Measurements from ENCODE around the gene PLSCR4. TPM values are rescaled to one million over a fixed set of nuclear protein-coding genes. Genes with fewer than 3 reads are reported as not detected.
A peak's percentile ranks its signal among the peaks of the same experiment; 100 is the strongest.

Gene PLSCR4
- total RNA-seq, 1 donor from 2014 or later = 1.0 TPM

DNA sequence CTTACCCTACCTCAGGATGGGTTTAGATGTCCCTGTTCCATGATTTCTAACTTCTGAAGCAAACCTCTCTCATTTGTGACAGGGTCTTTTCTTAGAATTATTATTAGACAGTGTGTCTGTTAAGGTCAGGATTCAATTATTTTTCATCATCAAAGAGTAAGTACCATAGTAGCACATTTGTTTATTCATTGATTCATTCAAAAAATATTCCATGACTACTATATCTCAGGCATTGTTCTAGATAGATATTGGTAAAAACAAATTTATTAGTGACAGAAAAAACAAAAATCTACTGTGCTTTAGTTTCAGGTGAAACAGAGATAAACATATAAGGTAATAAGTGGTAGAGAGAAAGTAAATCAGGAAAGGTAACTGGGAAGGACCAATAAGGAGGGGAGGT, 86.4 kb downstream of the PLSCR4 start:
- Histone ChIP-seq H3K4me3 (no peak overlapping the region), H2AFZ (replicated peaks) (no peak overlapping the region), H3K4me2 (no peak overlapping the region), H4K20me1 (ENCODE audit: low read depth) (no peaks in the 10 kb centered on the region), H3K9ac (no peak overlapping the region), H3K4me1 (peaks cover 4% of the 10 kb centered on the region), H3K9me3 (ENCODE audit: low read depth) (no peaks in the 10 kb centered on the region), H3K79me2 (ENCODE audit: low read depth) (no peaks in the 10 kb centered on the region), H3K27me3 (peaks cover 24% of the 10 kb centered on the region), H3K36me3 (no peaks in the 10 kb centered on the region), H3K27ac (no peak overlapping the region), H3F3A (ENCODE audit: low read depth) (peaks cover 17% of the 10 kb centered on the region)
- TF ChIP-seq, protein P1, sequence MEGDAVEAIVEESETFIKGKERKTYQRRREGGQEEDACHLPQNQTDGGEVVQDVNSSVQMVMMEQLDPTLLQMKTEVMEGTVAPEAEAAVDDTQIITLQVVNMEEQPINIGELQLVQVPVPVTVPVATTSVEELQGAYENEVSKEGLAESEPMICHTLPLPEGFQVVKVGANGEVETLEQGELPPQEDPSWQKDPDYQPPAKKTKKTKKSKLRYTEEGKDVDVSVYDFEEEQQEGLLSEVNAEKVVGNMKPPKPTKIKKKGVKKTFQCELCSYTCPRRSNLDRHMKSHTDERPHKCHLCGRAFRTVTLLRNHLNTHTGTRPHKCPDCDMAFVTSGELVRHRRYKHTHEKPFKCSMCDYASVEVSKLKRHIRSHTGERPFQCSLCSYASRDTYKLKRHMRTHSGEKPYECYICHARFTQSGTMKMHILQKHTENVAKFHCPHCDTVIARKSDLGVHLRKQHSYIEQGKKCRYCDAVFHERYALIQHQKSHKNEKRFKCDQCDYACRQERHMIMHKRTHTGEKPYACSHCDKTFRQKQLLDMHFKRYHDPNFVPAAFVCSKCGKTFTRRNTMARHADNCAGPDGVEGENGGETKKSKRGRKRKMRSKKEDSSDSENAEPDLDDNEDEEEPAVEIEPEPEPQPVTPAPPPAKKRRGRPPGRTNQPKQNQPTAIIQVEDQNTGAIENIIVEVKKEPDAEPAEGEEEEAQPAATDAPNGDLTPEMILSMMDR (IDR thresholded peaks at IDR 0.05) = no peak
- no peak for TF ChIP-seq EZH2 (IDR thresholded peaks at IDR 0.05)
- no peak for TF ChIP-seq EZH2phosphoT487 (IDR thresholded peaks at IDR 0.05)
- H3K9me3 Mint-ChIP-seq = no peaks in the 10 kb centered on the region
- peaks cover 5% of the 10 kb centered on the region for H3K4me1 Mint-ChIP-seq
- no peak overlapping the region for H3K27ac Mint-ChIP-seq
- no peak overlapping the region for H3K4me3 Mint-ChIP-seq
- H3K27me3 Mint-ChIP-seq (ENCODE audit: insufficient read depth, low read depth) = peaks cover 2% of the 10 kb centered on the region
- H3K36me3 Mint-ChIP-seq = no peaks in the 10 kb centered on the region
- no peak for DNase-seq (ENCODE audit: low spot score)

DNA sequence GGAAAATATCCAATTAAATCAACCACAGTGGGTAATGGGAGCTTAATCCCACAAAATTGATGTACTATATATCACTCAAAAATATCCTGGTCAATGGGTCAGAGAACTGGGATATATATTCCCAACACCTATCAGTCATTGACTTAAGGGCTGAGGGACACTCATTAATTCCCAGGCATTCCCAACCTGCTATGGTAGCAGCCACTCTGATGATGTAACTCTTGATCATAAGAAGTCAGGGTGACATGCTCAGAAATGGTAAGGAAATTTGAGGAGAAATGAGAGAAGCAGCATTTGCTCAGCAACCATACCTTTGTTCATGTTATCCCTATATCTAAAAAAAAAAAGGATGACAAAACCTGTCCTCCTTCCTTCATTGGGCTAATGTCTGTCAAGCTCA, 86.8 kb downstream of the PLSCR4 start:
- H3K4me2 ChIP-seq = no peak overlapping the region
- peaks cover 17% of the 10 kb centered on the region for H3F3A ChIP-seq (ENCODE audit: low read depth)
- no peak overlapping the region for H3K4me3 ChIP-seq
- H3K27me3 ChIP-seq = peaks cover 24% of the 10 kb centered on the region
- peaks cover 7% of the 10 kb centered on the region for H3K4me1 Mint-ChIP-seq
- no peak overlapping the region for H2AFZ ChIP-seq (replicated peaks)
- H3K9me3 ChIP-seq (ENCODE audit: low read depth) = no peaks in the 10 kb centered on the region
- no peak for DNase-seq (ENCODE audit: low spot score)
- no peaks in the 10 kb centered on the region for H3K79me2 ChIP-seq (ENCODE audit: low read depth)
- peaks cover 2% of the 10 kb centered on the region for H3K27me3 Mint-ChIP-seq (ENCODE audit: insufficient read depth, low read depth)
- H3K36me3 ChIP-seq = no peaks in the 10 kb centered on the region
- H3K4me3 Mint-ChIP-seq = no peak overlapping the region
- no peak overlapping the region for H3K27ac ChIP-seq
- no peak overlapping the region for H3K9ac ChIP-seq
- H4K20me1 ChIP-seq (ENCODE audit: low read depth) = no peaks in the 10 kb centered on the region
- no peaks in the 10 kb centered on the region for H3K36me3 Mint-ChIP-seq
- no peaks in the 10 kb centered on the region for H3K9me3 Mint-ChIP-seq
- H3K27ac Mint-ChIP-seq = no peak overlapping the region
- TF ChIP-seq, protein P1 (IDR thresholded peaks at IDR 0.05) = no peak
- no peak for TF ChIP-seq EZH2 (IDR thresholded peaks at IDR 0.05)
- no peak for TF ChIP-seq EZH2phosphoT487 (IDR thresholded peaks at IDR 0.05)
- peaks cover 6% of the 10 kb centered on the region for H3K4me1 ChIP-seq

DNA sequence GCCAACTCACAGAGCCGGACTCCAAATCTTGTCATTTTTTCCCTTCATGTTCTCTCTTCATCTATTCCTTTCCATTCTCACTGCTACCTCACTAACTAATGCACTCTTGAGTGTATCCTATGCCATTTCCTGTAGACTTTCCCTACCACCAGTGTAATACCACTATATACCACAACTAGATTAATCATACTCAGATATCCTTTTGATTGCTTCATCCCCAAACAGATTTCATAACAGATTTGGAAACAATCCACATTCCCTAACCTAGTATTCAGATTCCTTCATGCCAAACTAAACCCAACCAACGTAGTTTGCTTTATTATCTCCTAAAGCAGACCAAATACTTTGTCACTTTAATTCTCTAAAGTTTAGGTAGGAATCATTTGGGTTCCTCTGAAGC, 87.3 kb downstream of the PLSCR4 start:
- no peak overlapping the region for H3K9ac ChIP-seq
- no peaks in the 10 kb centered on the region for H3K79me2 ChIP-seq (ENCODE audit: low read depth)
- Mint-ChIP-seq H3K4me3 (peak overlapping the region; percentile 4), H3K27me3 (ENCODE audit: insufficient read depth, low read depth) (peaks cover 2% of the 10 kb centered on the region), H3K36me3 (no peaks in the 10 kb centered on the region), H3K9me3 (no peaks in the 10 kb centered on the region), H3K4me1 (peaks cover 9% of the 10 kb centered on the region), H3K27ac (no peak overlapping the region)
- no peaks in the 10 kb centered on the region for H3K9me3 ChIP-seq (ENCODE audit: low read depth)
- no peak for DNase-seq (ENCODE audit: low spot score)
- peaks cover 6% of the 10 kb centered on the region for H3K4me1 ChIP-seq
- peaks cover 17% of the 10 kb centered on the region for H3F3A ChIP-seq (ENCODE audit: low read depth)
- TF ChIP-seq, protein P1 (IDR thresholded peaks at IDR 0.05) = no peak
- TF ChIP-seq EZH2phosphoT487 (IDR thresholded peaks at IDR 0.05) (no peak), EZH2 (IDR thresholded peaks at IDR 0.05) (no peak)
- no peak overlapping the region for H2AFZ ChIP-seq (replicated peaks)
- H3K36me3 ChIP-seq = no peaks in the 10 kb centered on the region
- H3K4me2 ChIP-seq = no peak overlapping the region
- no peaks in the 10 kb centered on the region for H4K20me1 ChIP-seq (ENCODE audit: low read depth)
- H3K27me3 ChIP-seq = peaks cover 24% of the 10 kb centered on the region
- no peak overlapping the region for H3K4me3 ChIP-seq
- no peak overlapping the region for H3K27ac ChIP-seq
